HepG2 (cell line): ENCODE measurements around the gene EMP2. TPM values are rescaled to one million over a fixed set of nuclear protein-coding genes. Genes with fewer than 3 reads are reported as not detected.

ENCODE experiments used
- ARNT ChIP-seq: fragments of 450-650 bp; IDR thresholded peaks from 2 replicates; pipeline ENCODE4 v1.6.1; 2017
- ELF3 ChIP-seq: IDR thresholded peaks from 2 replicates; pipeline ENCODE4 v1.6.1; 2016; ENCODE audit warnings: missing genetic modification reagents, missing compliant biosample characterization
- MYC ChIP-seq: sonication (generic); formaldehyde crosslinking; IDR thresholded peaks from 2 replicates; pipeline ENCODE4 v1.9.0; 2021; ENCODE audit warnings: missing genetic modification reagents, borderline replicate concordance
- MYNN ChIP-seq: sonication (generic); formaldehyde crosslinking; IDR thresholded peaks from 2 replicates; pipeline ENCODE4 v1.4.0; 2020; ENCODE audit warnings: mild to moderate bottlenecking, low read depth, missing genetic modification reagents
- NONO ChIP-seq, 2 experiments: fragments of 450-650 bp in 1 of 2; sonication (generic) in 1 of 2; formaldehyde crosslinking in 1 of 2; IDR thresholded peaks in 1 of 2; conservative IDR thresholded peaks in 1 of 2; 2 replicates each; pipeline versions ENCODE4 v1.6.1 to v1.8.0; 2017 to 2022; ENCODE audit warnings: mild to moderate bottlenecking in 1 of 2, missing genetic modification reagents in 1 of 2, moderate library complexity in 1 of 2
- RARG ChIP-seq: sonication (generic); formaldehyde crosslinking; IDR thresholded peaks from 2 replicates; pipeline ENCODE4 v1.4.0; 2020; ENCODE audit warnings: low read depth, mild to moderate bottlenecking, missing genetic modification reagents
- SIX4 ChIP-seq: sonication (generic); formaldehyde crosslinking; IDR thresholded peaks from 2 replicates; pipeline ENCODE4 v1.4.0; 2020; ENCODE audit warnings: missing genetic modification reagents
- polyA plus RNA-seq, 8 experiments: library from polyadenylated mRNA; depleted of rRNA in 3 of 8; stranded (reverse) in 7 of 8; unstranded in 1 of 8; fragments of >200 nt; fragmentation: Illumina TruSeq in 4 of 8; extraction: Trizol in 4 of 8; gene quantifications; 2 replicates each; pipeline versions ENCODE4 v1.2.1 to v1.2.3, GENCODE V29; 2011 to 2016; ENCODE audit warnings: low read depth in 4 of 8, missing spikeins in 1 of 8, mixed read lengths in 1 of 8; ENCODE audit not compliant: insufficient read depth in 1 of 8
- total RNA-seq, 5 experiments: library from RNA; depleted of rRNA; stranded (reverse); fragments of >200 nt; fragmentation: Illumina TruSeq; extraction: Trizol; gene quantifications; 2 replicates each; pipeline ENCODE4 v1.2.3, GENCODE V29; 2016; ENCODE audit warnings: low read depth in 1 of 5
- TF ChIP-seq, protein P1 (sequence below): sonication (generic); formaldehyde crosslinking; IDR thresholded peaks from 2 replicates; pipeline ENCODE4 v1.5.1; 2020; ENCODE audit warnings: missing genetic modification reagents, mild to moderate bottlenecking, borderline replicate concordance
- TF ChIP-seq, protein P2 (sequence below): sonication (generic); formaldehyde crosslinking; IDR thresholded peaks from 2 replicates; pipeline ENCODE4 v1.4.0; 2020; ENCODE audit warnings: missing genetic modification reagents
- TF ChIP-seq, protein P3 (sequence below): sonication (generic); formaldehyde crosslinking; IDR thresholded peaks from 2 replicates; pipeline ENCODE4 v1.5.1; 2020; ENCODE audit warnings: mild to moderate bottlenecking, moderate library complexity, missing genetic modification reagents
- TF ChIP-seq, protein P4 (sequence below): sonication (generic); formaldehyde crosslinking; IDR thresholded peaks from 2 replicates; pipeline ENCODE4 v1.5.0; 2020; ENCODE audit warnings: missing genetic modification reagents
- TF ChIP-seq, protein P5 (sequence below): sonication (generic); formaldehyde crosslinking; IDR thresholded peaks from 2 replicates; pipeline ENCODE4 v1.4.0; 2020; ENCODE audit warnings: low read depth, missing genetic modification reagents
- TF ChIP-seq, protein P6 (sequence below): sonication (generic); formaldehyde crosslinking; IDR thresholded peaks from 2 replicates; pipeline ENCODE4 v1.5.1; 2020; ENCODE audit warnings: missing genetic modification reagents, mild to moderate bottlenecking, borderline replicate concordance
- TF ChIP-seq, protein P7 (sequence below): sonication (generic); formaldehyde crosslinking; IDR thresholded peaks from 2 replicates; pipeline ENCODE4 v1.4.0; 2020; ENCODE audit warnings: missing genetic modification reagents

EMP2 gene
- total and polyA plus RNA-seq, 2 of the 13 experiments (the other 11 are each of a cell fraction or from before 2014, with no cell fraction given) = 24.6 to 91.2 TPM

DNA sequence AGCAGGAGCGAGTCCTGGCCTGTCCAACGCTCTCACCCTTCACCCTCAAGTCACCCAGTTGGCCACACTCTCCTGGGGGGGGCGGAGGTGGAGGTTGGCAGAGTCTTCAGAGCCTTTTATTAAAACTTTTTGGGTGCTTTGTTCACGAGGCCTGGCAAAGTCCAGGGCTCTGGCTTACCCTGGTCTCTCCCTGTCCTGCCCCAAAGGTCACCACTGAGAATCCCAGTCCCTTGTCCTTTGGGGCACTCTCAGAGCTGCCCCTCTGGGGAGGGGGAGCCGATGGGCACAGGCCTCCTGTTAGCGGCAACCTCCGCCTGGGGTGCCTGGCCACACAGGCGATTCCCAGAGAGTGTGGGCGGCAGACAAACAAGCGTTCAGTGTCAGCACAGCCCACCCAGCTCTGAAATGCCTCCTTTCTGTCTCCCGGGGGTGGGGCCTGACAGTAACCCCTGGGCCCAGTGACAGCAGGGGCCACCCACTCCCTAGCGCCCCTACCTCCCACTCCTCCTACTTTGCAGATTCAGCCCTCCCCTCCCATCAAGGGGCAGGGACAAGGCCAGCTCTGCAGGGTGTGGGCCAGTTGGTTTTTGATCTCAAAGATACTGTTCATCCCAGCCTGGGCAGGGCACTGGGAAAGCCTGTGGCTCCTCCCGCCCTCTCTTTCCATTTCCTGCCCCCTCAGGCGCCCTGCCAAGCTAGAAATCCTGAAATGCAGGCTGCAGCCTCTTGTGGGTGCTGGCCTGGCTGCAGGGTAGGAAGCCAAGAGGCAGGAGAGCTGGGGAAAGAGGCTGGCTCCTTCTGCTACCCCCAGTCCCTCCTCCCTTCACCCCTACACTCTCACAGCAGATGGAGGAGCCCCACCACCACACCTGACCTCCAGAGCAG, 36.6 kb upstream of the EMP2 start (continued):
- TF ChIP-seq, protein P1, sequence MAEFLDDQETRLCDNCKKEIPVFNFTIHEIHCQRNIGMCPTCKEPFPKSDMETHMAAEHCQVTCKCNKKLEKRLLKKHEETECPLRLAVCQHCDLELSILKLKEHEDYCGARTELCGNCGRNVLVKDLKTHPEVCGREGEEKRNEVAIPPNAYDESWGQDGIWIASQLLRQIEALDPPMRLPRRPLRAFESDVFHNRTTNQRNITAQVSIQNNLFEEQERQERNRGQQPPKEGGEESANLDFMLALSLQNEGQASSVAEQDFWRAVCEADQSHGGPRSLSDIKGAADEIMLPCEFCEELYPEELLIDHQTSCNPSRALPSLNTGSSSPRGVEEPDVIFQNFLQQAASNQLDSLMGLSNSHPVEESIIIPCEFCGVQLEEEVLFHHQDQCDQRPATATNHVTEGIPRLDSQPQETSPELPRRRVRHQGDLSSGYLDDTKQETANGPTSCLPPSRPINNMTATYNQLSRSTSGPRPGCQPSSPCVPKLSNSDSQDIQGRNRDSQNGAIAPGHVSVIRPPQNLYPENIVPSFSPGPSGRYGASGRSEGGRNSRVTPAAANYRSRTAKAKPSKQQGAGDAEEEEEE (CRISPR knock-in tag) = no peak; the same call in 1 of the 2 replicates
- TF ChIP-seq SIX4 (peak; percentile 3; the same call in 1 of the 2 replicates), MYC (CRISPR knock-in tag) (no peak; the same call in 1 of the 2 replicates), MYNN (no peak), ARNT (no peak), NONO (IDR thresholded peaks at IDR 0.05) (no peak), NONO (CRISPR knock-in tag; conservative IDR thresholded peaks at IDR 0.05) (0 out of 2 replicates have a peak, but pooled peaks have one; percentile 48), RARG (CRISPR knock-in tag) (no peak), ELF3 (CRISPR knock-in tag) (peak; percentile 89; the same call in 1 of the 2 replicates)
- TF ChIP-seq, protein P2, sequence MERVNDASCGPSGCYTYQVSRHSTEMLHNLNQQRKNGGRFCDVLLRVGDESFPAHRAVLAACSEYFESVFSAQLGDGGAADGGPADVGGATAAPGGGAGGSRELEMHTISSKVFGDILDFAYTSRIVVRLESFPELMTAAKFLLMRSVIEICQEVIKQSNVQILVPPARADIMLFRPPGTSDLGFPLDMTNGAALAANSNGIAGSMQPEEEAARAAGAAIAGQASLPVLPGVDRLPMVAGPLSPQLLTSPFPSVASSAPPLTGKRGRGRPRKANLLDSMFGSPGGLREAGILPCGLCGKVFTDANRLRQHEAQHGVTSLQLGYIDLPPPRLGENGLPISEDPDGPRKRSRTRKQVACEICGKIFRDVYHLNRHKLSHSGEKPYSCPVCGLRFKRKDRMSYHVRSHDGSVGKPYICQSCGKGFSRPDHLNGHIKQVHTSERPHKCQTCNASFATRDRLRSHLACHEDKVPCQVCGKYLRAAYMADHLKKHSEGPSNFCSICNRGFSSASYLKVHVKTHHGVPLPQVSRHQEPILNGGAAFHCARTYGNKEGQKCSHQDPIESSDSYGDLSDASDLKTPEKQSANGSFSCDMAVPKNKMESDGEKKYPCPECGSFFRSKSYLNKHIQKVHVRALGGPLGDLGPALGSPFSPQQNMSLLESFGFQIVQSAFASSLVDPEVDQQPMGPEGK (CRISPR knock-in tag) = peak; percentile 96
- TF ChIP-seq, protein P3, sequence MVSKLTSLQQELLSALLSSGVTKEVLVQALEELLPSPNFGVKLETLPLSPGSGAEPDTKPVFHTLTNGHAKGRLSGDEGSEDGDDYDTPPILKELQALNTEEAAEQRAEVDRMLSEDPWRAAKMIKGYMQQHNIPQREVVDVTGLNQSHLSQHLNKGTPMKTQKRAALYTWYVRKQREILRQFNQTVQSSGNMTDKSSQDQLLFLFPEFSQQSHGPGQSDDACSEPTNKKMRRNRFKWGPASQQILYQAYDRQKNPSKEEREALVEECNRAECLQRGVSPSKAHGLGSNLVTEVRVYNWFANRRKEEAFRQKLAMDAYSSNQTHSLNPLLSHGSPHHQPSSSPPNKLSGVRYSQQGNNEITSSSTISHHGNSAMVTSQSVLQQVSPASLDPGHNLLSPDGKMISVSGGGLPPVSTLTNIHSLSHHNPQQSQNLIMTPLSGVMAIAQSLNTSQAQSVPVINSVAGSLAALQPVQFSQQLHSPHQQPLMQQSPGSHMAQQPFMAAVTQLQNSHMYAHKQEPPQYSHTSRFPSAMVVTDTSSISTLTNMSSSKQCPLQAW (CRISPR knock-in tag) = peak; percentile 98
- TF ChIP-seq, protein P4, sequence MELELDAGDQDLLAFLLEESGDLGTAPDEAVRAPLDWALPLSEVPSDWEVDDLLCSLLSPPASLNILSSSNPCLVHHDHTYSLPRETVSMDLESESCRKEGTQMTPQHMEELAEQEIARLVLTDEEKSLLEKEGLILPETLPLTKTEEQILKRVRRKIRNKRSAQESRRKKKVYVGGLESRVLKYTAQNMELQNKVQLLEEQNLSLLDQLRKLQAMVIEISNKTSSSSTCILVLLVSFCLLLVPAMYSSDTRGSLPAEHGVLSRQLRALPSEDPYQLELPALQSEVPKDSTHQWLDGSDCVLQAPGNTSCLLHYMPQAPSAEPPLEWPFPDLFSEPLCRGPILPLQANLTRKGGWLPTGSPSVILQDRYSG = no peak
- TF ChIP-seq, protein P5, sequence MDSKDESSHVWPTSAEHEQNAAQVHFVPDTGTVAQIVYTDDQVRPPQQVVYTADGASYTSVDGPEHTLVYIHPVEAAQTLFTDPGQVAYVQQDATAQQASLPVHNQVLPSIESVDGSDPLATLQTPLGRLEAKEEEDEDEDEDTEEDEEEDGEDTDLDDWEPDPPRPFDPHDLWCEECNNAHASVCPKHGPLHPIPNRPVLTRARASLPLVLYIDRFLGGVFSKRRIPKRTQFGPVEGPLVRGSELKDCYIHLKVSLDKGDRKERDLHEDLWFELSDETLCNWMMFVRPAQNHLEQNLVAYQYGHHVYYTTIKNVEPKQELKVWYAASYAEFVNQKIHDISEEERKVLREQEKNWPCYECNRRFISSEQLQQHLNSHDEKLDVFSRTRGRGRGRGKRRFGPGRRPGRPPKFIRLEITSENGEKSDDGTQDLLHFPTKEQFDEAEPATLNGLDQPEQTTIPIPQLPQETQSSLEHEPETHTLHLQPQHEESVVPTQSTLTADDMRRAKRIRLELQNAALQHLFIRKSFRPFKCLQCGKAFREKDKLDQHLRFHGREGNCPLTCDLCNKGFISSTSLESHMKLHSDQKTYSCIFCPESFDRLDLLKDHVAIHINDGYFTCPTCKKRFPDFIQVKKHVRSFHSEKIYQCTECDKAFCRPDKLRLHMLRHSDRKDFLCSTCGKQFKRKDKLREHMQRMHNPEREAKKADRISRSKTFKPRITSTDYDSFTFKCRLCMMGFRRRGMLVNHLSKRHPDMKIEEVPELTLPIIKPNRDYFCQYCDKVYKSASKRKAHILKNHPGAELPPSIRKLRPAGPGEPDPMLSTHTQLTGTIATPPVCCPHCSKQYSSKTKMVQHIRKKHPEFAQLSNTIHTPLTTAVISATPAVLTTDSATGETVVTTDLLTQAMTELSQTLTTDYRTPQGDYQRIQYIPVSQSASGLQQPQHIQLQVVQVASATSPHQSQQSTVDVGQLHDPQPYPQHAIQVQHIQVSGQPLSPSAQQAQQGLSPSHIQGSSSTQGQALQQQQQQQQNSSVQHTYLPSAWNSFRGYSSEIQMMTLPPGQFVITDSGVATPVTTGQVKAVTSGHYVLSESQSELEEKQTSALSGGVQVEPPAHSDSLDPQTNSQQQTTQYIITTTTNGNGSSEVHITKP = peak; percentile 86
- TF ChIP-seq, protein P6, sequence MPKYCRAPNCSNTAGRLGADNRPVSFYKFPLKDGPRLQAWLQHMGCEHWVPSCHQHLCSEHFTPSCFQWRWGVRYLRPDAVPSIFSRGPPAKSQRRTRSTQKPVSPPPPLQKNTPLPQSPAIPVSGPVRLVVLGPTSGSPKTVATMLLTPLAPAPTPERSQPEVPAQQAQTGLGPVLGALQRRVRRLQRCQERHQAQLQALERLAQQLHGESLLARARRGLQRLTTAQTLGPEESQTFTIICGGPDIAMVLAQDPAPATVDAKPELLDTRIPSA (CRISPR knock-in tag) = no peak
- TF ChIP-seq, protein P7, sequence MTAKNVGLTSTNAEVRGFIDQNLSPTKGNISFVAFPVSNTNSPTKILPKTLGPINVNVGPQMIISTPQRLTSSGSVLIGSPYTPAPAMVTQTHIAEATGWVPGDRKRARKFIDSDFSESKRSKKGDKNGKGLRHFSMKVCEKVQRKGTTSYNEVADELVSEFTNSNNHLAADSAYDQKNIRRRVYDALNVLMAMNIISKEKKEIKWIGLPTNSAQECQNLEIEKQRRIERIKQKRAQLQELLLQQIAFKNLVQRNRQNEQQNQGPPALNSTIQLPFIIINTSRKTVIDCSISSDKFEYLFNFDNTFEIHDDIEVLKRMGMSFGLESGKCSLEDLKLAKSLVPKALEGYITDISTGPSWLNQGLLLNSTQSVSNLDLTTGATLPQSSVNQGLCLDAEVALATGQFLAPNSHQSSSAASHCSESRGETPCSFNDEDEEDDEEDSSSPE (CRISPR knock-in tag) = no peak
